Ascending aorta (tissue), 2 donors: Measurements from ENCODE around the gene GSTO1. TPM values are rescaled to one million over a fixed set of nuclear protein-coding genes. Genes with fewer than 3 reads are reported as not detected.

Source experiments
- DNase-seq, 2 donors: peaks; one replicate each; pipeline ENCODE4 v3.0.0-alpha.2; 2019; ENCODE audit warnings: low spot score in 2 of 2
- H3K27ac ChIP-seq, 2 donors: fragments of 200-600 bp; sonication (generic); one replicate each; pipeline ENCODE4 v1.5.1; 2016 to 2017; ENCODE audit warnings: mild to moderate bottlenecking in 1 of 2
- H3K27me3 ChIP-seq: fragments of 200-600 bp; sonication (generic); one replicate; pipeline ENCODE4 v1.5.1; 2017
- H3K36me3 ChIP-seq, 2 donors: fragments of 200-600 bp; sonication (generic); one replicate each; pipeline ENCODE4 v1.5.1; 2016
- H3K4me1 ChIP-seq, 2 donors: fragments of 200-600 bp; sonication (generic); one replicate each; pipeline ENCODE4 v1.5.1; 2016 to 2017; ENCODE audit warnings: mild to moderate bottlenecking in 1 of 2
- H3K4me3 ChIP-seq, 2 donors: fragments of 200-600 bp; sonication (generic); one replicate each; pipeline ENCODE4 v1.5.1; 2016 to 2017; ENCODE audit warnings: mild to moderate bottlenecking in 1 of 2
- H3K9me3 ChIP-seq, 2 donors: fragments of 200-600 bp; sonication (generic); one replicate each; pipeline ENCODE4 v1.5.1; 2016
- intact Hi-C: fragments of 100-400 bp; cut with DNase I; formaldehyde crosslinking; loops from one replicate; pipeline ENCODE4 v1.15.1; 2023
- total RNA-seq: library from RNA; depleted of rRNA; stranded (reverse); fragments of >200 nt; gene quantifications from one replicate; pipeline ENCODE4 v1.1.0, GENCODE V29; 2016
- TF ChIP-seq, protein P1 (sequence below), 3 experiments: fragments of 200-600 bp in 2 of 3; fragments of 450-650 bp in 1 of 3; sonication (generic) in 2 of 3; IDR thresholded peaks; one replicate each; pipeline ENCODE4 v1.5.1; 2016 to 2019; ENCODE audit warnings: antibody characterized with exemption in 3 of 3, mild to moderate bottlenecking in 1 of 3, moderate library complexity in 1 of 3

GSTO1 gene
- total RNA-seq, 1 donor from 2014 or later, result 62.2 TPM

GRCh38 chr10:104256335-104256961 is 1.8 kb downstream of the GSTO1 start:
- peak overlapping the region; percentile 96 to 97 for H3K27ac ChIP-seq

DNA sequence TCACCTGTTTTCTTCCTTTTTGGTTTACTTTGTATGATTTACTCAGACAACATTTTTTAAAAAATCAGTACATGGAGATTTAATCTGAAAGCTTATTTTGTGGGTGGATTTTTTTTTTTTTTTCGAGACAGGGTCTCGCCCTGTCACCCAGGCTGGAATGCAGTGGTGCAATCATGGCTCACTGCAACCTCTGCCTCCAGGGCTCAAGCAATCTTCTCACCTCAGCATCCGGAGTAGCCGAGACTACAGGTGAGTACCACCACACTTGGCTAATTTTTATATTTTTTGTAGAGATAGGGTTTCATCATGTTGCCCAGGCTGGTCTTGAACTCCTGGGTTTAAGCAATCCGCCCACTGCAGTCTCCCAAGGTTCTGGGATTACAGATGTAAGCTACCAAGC is 2.5 kb downstream of the GSTO1 start:
- Histone ChIP-seq H3K27me3 (no peaks in the 10 kb centered on the region), H3K4me1 (peaks cover 0 to 24% of the 10 kb centered on the region in 2 donors), H3K9me3 (no peaks in the 10 kb centered on the region), H3K36me3 (peaks cover 14 to 39% of the 10 kb centered on the region in 2 donors), H3K27ac (peak overlapping the region in 1 of 2 donors; percentile 97), H3K4me3 (peak overlapping the region; percentile 86 to 87)
- TF ChIP-seq, protein P1, sequence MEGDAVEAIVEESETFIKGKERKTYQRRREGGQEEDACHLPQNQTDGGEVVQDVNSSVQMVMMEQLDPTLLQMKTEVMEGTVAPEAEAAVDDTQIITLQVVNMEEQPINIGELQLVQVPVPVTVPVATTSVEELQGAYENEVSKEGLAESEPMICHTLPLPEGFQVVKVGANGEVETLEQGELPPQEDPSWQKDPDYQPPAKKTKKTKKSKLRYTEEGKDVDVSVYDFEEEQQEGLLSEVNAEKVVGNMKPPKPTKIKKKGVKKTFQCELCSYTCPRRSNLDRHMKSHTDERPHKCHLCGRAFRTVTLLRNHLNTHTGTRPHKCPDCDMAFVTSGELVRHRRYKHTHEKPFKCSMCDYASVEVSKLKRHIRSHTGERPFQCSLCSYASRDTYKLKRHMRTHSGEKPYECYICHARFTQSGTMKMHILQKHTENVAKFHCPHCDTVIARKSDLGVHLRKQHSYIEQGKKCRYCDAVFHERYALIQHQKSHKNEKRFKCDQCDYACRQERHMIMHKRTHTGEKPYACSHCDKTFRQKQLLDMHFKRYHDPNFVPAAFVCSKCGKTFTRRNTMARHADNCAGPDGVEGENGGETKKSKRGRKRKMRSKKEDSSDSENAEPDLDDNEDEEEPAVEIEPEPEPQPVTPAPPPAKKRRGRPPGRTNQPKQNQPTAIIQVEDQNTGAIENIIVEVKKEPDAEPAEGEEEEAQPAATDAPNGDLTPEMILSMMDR (IDR thresholded peaks at IDR 0.05), result no peak
- intact Hi-C loops, result loop anchor here (10.0 kb wide), 1 partner anchor 352 kb away; no protein-coding TSS in a partner anchor
- no peak for DNase-seq

More at GRCh38 chr10:104256335-104256961, 1.8 kb downstream of the GSTO1 start:
- intact Hi-C loops, result loop anchor here (10.0 kb wide), 1 partner anchor 352 kb away; no protein-coding TSS in a partner anchor
- TF ChIP-seq, protein P1 (IDR thresholded peaks at IDR 0.05), result no peak
- Histone ChIP-seq H3K9me3 (no peaks in the 10 kb centered on the region), H3K4me1 (peaks cover 0 to 24% of the 10 kb centered on the region in 2 donors), H3K36me3 (peaks cover 10 to 31% of the 10 kb centered on the region in 2 donors), H3K4me3 (peak overlapping the region; percentile 86 to 87), H3K27me3 (no peaks in the 10 kb centered on the region)
- no peak for DNase-seq

- H3K4me1 ChIP-seq, result peaks cover 0 to 24% of the 10 kb centered on the region in 2 donors
- no peak for DNase-seq
Measured at GRCh38 chr10:104258209-104258608, 3.5 kb downstream of the GSTO1 start.

DNA sequence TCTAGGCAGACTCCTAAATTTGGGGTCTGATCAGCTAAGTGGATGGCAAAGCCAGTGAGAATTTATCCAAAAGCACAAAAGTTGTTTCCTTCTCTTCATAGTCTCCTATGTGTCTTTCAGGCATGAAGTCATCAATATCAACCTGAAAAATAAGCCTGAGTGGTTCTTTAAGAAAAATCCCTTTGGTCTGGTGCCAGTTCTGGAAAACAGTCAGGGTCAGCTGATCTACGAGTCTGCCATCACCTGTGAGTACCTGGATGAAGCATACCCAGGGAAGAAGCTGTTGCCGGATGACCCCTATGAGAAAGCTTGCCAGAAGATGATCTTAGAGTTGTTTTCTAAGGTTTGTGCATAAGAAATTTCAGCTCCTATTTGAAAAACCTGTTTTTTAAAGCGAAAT is 4.8 kb downstream of the GSTO1 start:
- TF ChIP-seq, protein P1 (IDR thresholded peaks at IDR 0.05), result no peak
- Histone ChIP-seq H3K27ac (peak overlapping the region; percentile 53 to 60), H3K9me3 (no peaks in the 10 kb centered on the region), H3K27me3 (no peaks in the 10 kb centered on the region), H3K4me1 (peaks cover 0 to 21% of the 10 kb centered on the region in 2 donors), H3K4me3 (no peak overlapping the region), H3K36me3 (peaks cover 19 to 50% of the 10 kb centered on the region in 2 donors)
- no peak for DNase-seq
- intact Hi-C loops, result loop anchor here (10.0 kb wide), 1 partner anchor 355 kb away; no protein-coding TSS in a partner anchor

More at GRCh38 chr10:104258209-104258608, 3.5 kb downstream of the GSTO1 start:
- TF ChIP-seq, protein P1 (IDR thresholded peaks at IDR 0.05), result no peak
- H3K27ac ChIP-seq, result no peak overlapping the region
- H3K9me3 ChIP-seq, result no peaks in the 10 kb centered on the region
- no peak overlapping the region for H3K4me3 ChIP-seq
- peaks cover 19 to 47% of the 10 kb centered on the region in 2 donors for H3K36me3 ChIP-seq
- intact Hi-C loops, result loop anchor here (10.0 kb wide), 1 partner anchor 353 kb away; no protein-coding TSS in a partner anchor
- no peaks in the 10 kb centered on the region for H3K27me3 ChIP-seq

DNA sequence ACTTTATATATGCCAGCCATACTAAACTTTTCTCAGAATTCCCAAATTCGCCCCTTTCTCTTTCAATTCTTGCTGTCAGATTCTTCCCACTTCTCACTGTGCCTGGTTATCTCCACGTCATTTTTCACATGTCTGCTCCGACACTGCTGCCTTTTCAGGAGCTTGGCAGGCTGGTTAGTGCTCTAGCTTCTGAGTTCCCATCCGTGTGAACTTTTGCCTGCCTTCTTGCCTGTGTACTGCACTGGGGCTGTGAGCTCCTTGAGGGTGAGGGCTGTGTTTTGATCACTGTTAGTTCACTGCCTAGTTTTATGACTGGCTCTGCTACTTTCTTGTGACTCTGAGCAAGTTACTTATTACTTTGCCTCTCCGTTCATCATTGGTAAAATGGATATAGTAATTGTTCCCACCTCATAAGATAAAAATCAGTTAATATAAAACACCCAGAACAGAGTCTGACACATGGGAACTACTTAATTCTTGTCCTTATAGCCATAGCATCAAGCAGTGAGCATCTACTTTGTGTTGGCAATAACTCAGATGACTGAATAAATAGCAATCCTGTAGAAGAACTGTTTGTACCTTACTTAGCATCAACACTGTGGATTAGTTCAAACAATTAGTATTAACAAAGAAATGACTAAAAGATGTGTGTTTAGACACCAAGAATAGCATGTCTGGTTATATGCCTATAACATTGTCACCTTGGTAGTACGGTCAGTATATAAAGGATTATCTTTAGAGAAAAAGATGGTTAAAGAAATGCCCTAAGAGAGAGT is 5.5 kb downstream of the GSTO1 start:
- H3K4me3 ChIP-seq, result no peak overlapping the region
- intact Hi-C loops, result loop anchor here (10.0 kb wide), 1 partner anchor 355 kb away; no protein-coding TSS in a partner anchor
- H3K4me1 ChIP-seq, result peaks cover 0 to 21% of the 10 kb centered on the region in 2 donors
- no peak for DNase-seq
- H3K36me3 ChIP-seq, result peaks cover 20 to 52% of the 10 kb centered on the region in 2 donors
- no peaks in the 10 kb centered on the region for H3K27me3 ChIP-seq
- H3K27ac ChIP-seq, result peak overlapping the region; percentile 53 to 60
- no peaks in the 10 kb centered on the region for H3K9me3 ChIP-seq
- TF ChIP-seq, protein P1 (IDR thresholded peaks at IDR 0.05), result no peak
